ENCODE data around the gene DNAJC4. TPM values are rescaled to one million over a fixed set of nuclear protein-coding genes. Genes with fewer than 3 reads are reported as not detected.

DNAJC4 gene
- total RNA-seq, 1 donor from 2014 or later, result 43.6 TPM

GRCh38 chr11:64252003-64252872, 21.9 kb downstream of the DNAJC4 start:
- no peaks in the 10 kb centered on the region for H3K36me3 Mint-ChIP-seq
- H3K27ac Mint-ChIP-seq, result peak overlapping the region; percentile 73
- peak overlapping the region; percentile 83 for H3K4me3 Mint-ChIP-seq
- peaks cover 14% of the 10 kb centered on the region for H3K4me1 Mint-ChIP-seq
- TF ChIP-seq CTCF (IDR thresholded peaks at IDR 0.05; ENCODE audit: unreplicated experiment), result no peak
- H3K9me3 Mint-ChIP-seq, result no peaks in the 10 kb centered on the region
- peak in 1 of 2 experiments; percentile 56 for DNase-seq (ENCODE audit: low spot score in 2 of 2, unreplicated experiment in 2 of 2)
- H3K27me3 Mint-ChIP-seq (ENCODE audit: low read depth), result no peaks in the 10 kb centered on the region

GRCh38 chr11:64253043-64253442, 22.7 kb downstream of the DNAJC4 start:
- no peak for DNase-seq (ENCODE audit: low spot score in 2 of 2, unreplicated experiment in 2 of 2)
- Mint-ChIP-seq H3K36me3 (peaks cover 1% of the 10 kb centered on the region), H3K27me3 (ENCODE audit: low read depth) (no peaks in the 10 kb centered on the region), H3K27ac (no peak overlapping the region), H3K4me1 (peaks cover 10% of the 10 kb centered on the region), H3K9me3 (no peaks in the 10 kb centered on the region), H3K4me3 (peak overlapping the region; percentile 83)
- no peak for TF ChIP-seq CTCF (IDR thresholded peaks at IDR 0.05; ENCODE audit: unreplicated experiment)

- Mint-ChIP-seq H3K36me3 (peaks cover 2% of the 10 kb centered on the region), H3K4me3 (peak overlapping the region; percentile 83), H3K27ac (peak overlapping the region; percentile 1), H3K27me3 (ENCODE audit: low read depth) (no peaks in the 10 kb centered on the region), H3K9me3 (no peaks in the 10 kb centered on the region), H3K4me1 (peaks cover 10% of the 10 kb centered on the region)
- DNase-seq (ENCODE audit: low spot score in 2 of 2, unreplicated experiment in 2 of 2), result no peak
- TF ChIP-seq CTCF (IDR thresholded peaks at IDR 0.05; ENCODE audit: unreplicated experiment), result no peak
Observed at GRCh38 chr11:64253481-64253880, 23.1 kb downstream of the DNAJC4 start.

- DNase-seq (ENCODE audit: low spot score in 2 of 2, unreplicated experiment in 2 of 2), result no peak
- H3K36me3 Mint-ChIP-seq, result peaks cover 6% of the 10 kb centered on the region
- H3K4me1 Mint-ChIP-seq, result peaks cover 10% of the 10 kb centered on the region
- no peak overlapping the region for H3K4me3 Mint-ChIP-seq
- no peak for TF ChIP-seq CTCF (IDR thresholded peaks at IDR 0.05; ENCODE audit: unreplicated experiment)
- H3K27ac Mint-ChIP-seq, result no peak overlapping the region
- H3K27me3 Mint-ChIP-seq (ENCODE audit: low read depth), result no peaks in the 10 kb centered on the region
- H3K9me3 Mint-ChIP-seq, result no peaks in the 10 kb centered on the region
Observed at GRCh38 chr11:64254326-64254725, 24.0 kb downstream of the DNAJC4 start.

- Mint-ChIP-seq H3K27ac (no peak overlapping the region), H3K4me1 (peaks cover 10% of the 10 kb centered on the region), H3K9me3 (no peaks in the 10 kb centered on the region), H3K4me3 (no peak overlapping the region), H3K36me3 (peaks cover 17% of the 10 kb centered on the region), H3K27me3 (ENCODE audit: low read depth) (no peaks in the 10 kb centered on the region)
- no peak for DNase-seq (ENCODE audit: low spot score in 2 of 2, unreplicated experiment in 2 of 2)
- TF ChIP-seq CTCF (IDR thresholded peaks at IDR 0.05; ENCODE audit: unreplicated experiment), result no peak
Observed at GRCh38 chr11:64255135-64256128, 25.1 kb downstream of the DNAJC4 start.

All from mesothelial cell of epicardium (in vitro differentiated cells).